ENCODE measurements around the gene SNW1.
"Not testable (repeated sequence)": the region's sequence is repeated elsewhere in the genome, so short reads cannot be mapped to it uniquely, and the experiment has no call there.

GRCh38 chr14:77768442-77769069 lies 7.6 kb upstream of the SNW1 start:
- TF ChIP-seq POLR2A, CTCF (IDR thresholded peaks at IDR 0.05): not testable (repeated sequence)
